Activated T-cell treated with anti-CD3 and anti-CD28 coated beads, Interleukin-2, amount 50 U/mL, for 72 hours (primary cell): Measurements from ENCODE around the gene COL18A1. TPM values are rescaled to one million over a fixed set of nuclear protein-coding genes. Genes with fewer than 3 reads are reported as not detected.
A peak's percentile ranks its signal among the peaks of the same experiment; 100 is the strongest.
"Not testable (repeated sequence)": the region's sequence is repeated elsewhere in the genome, so short reads cannot be mapped to it uniquely, and the experiment has no call there.

Experiments used
- ATAC-seq, 2 donors: fragments of 150-1000 bp; cut with Tn5 transposase; replicated peaks in 1 of 2; 2 replicates each; pipeline ENCODE4 v1.10.0; 2021; ENCODE audit warnings: moderate library complexity in 2 of 2, mild to moderate bottlenecking in 1 of 2
- DNase-seq, 2 donors: peaks; one replicate each; pipeline ENCODE4 v3.0.0; 2021 to 2022; ENCODE audit warnings: mixed read lengths in 1 of 2
- H3K27ac Mint-ChIP-seq: one replicate; pipeline ENCODE4 v1.8.0; 2022; ENCODE audit warnings: mild to moderate bottlenecking, moderate library complexity, mixed read lengths
- H3K27me3 Mint-ChIP-seq: one replicate; pipeline ENCODE4 v1.8.0; 2022; ENCODE audit warnings: low read depth, mixed read lengths
- H3K36me3 Mint-ChIP-seq, 2 donors: one replicate each; pipeline ENCODE4 v1.8.0; 2022; ENCODE audit warnings: mixed read lengths in 2 of 2, mild to moderate bottlenecking in 1 of 2; ENCODE audit not compliant: insufficient read depth in 2 of 2
- H3K4me1 Mint-ChIP-seq: one replicate; pipeline ENCODE4 v1.8.0; 2022; ENCODE audit warnings: low read depth, mixed read lengths
- H3K4me3 Mint-ChIP-seq, 2 donors: one replicate each; pipeline ENCODE4 v1.8.0; 2022; ENCODE audit warnings: mild to moderate bottlenecking in 2 of 2, mixed read lengths in 2 of 2, moderate library complexity in 2 of 2
- H3K9me3 Mint-ChIP-seq, 2 donors: one replicate each; pipeline ENCODE4 v1.8.0; 2022; ENCODE audit warnings: mixed read lengths in 2 of 2
- total RNA-seq, 2 donors: library from RNA; stranded (reverse); gene quantifications; one replicate each; pipeline ENCODE4 v1.2.3, GENCODE V29; 2022

Gene COL18A1
- total RNA-seq, 2 donors from 2014 or later = 4.9 to 7.5 TPM

GRCh38 chr21:45499970-45500577, 95.1 kb downstream of the COL18A1 start:
- ATAC-seq (no peak), DNase-seq (no peak)
- Mint-ChIP-seq H3K27me3 (no peaks in the 10 kb centered on the region), H3K27ac (no peak overlapping the region), H3K4me3 (no peak overlapping the region), H3K9me3 (peaks cover 0 to 6% of the 10 kb centered on the region in 2 donors), H3K36me3 (peaks cover 4 to 8% of the 10 kb centered on the region in 2 donors), H3K4me1 (no peaks in the 10 kb centered on the region)

GRCh38 chr21:45501081-45502005, 96.4 kb downstream of the COL18A1 start:
- DNase-seq = not testable (repeated sequence)

GRCh38 chr21:45502006-45502345, 97.0 kb downstream of the COL18A1 start:
- Mint-ChIP-seq H3K4me3 (no peak overlapping the region), H3K9me3 (peaks cover 0 to 6% of the 10 kb centered on the region in 2 donors), H3K4me1 (no peaks in the 10 kb centered on the region), H3K36me3 (peaks cover 4 to 8% of the 10 kb centered on the region in 2 donors), H3K27me3 (no peaks in the 10 kb centered on the region), H3K27ac (no peak overlapping the region)
- ATAC-seq (no peak), DNase-seq (no peak)

More at GRCh38 chr21:45501081-45502005, 96.4 kb downstream of the COL18A1 start:
- H3K4me3 Mint-ChIP-seq, H3K27me3 Mint-ChIP-seq, H3K4me1 Mint-ChIP-seq, H3K9me3 Mint-ChIP-seq, H3K36me3 Mint-ChIP-seq: not testable (repeated sequence)
- ATAC-seq = peak; percentile 40 to 54
- H3K27ac Mint-ChIP-seq = peak overlapping the region; percentile 13

GRCh38 chr21:45502600-45502999, 97.6 kb downstream of the COL18A1 start:
- Mint-ChIP-seq H3K36me3 (peaks cover 4 to 8% of the 10 kb centered on the region in 2 donors), H3K27me3 (no peaks in the 10 kb centered on the region), H3K4me3 (no peak overlapping the region), H3K4me1 (no peaks in the 10 kb centered on the region), H3K9me3 (peaks cover 0 to 6% of the 10 kb centered on the region in 2 donors), H3K27ac (no peak overlapping the region)
- no peak for DNase-seq
- no peak for ATAC-seq

- not testable (repeated sequence) for H3K4me3 Mint-ChIP-seq, H3K36me3 Mint-ChIP-seq, H3K9me3 Mint-ChIP-seq, H3K27ac Mint-ChIP-seq, DNase-seq, H3K4me1 Mint-ChIP-seq, ATAC-seq, H3K27me3 Mint-ChIP-seq
Measured at GRCh38 chr21:45503226-45503625, 98.3 kb downstream of the COL18A1 start.

GRCh38 chr21:45504021-45504515, 99.1 kb downstream of the COL18A1 start:
- H3K9me3 Mint-ChIP-seq = peaks cover 0 to 6% of the 10 kb centered on the region in 2 donors
- peaks cover 4 to 6% of the 10 kb centered on the region in 2 donors for H3K36me3 Mint-ChIP-seq
- no peaks in the 10 kb centered on the region for H3K27me3 Mint-ChIP-seq
- H3K27ac Mint-ChIP-seq = no peak overlapping the region
- DNase-seq (no peak), ATAC-seq (no peak)
- H3K4me1 Mint-ChIP-seq = no peaks in the 10 kb centered on the region
- no peak overlapping the region for H3K4me3 Mint-ChIP-seq

GRCh38 chr21:45504516-45505415, 99.8 kb downstream of the COL18A1 start:
- Mint-ChIP-seq H3K4me1 (no peaks in the 10 kb centered on the region), H3K27me3 (no peaks in the 10 kb centered on the region), H3K4me3 (no peak overlapping the region), H3K36me3 (peaks cover 1 to 3% of the 10 kb centered on the region in 2 donors), H3K27ac (no peak overlapping the region), H3K9me3 (peaks cover 0 to 4% of the 10 kb centered on the region in 2 donors)
- ATAC-seq (peak in 1 of 2 donors; percentile 9), DNase-seq (no peak)

GRCh38 chr21:45505416-45506021, 100.6 kb downstream of the COL18A1 start:
- Mint-ChIP-seq H3K27me3 (no peaks in the 10 kb centered on the region), H3K4me1 (no peaks in the 10 kb centered on the region), H3K4me3 (no peak overlapping the region), H3K9me3 (no peaks in the 10 kb centered on the region), H3K27ac (no peak overlapping the region), H3K36me3 (no peaks in the 10 kb centered on the region)
- ATAC-seq (no peak), DNase-seq (no peak)

- H3K36me3 Mint-ChIP-seq = no peaks in the 10 kb centered on the region
- no peak overlapping the region for H3K27ac Mint-ChIP-seq
- H3K27me3 Mint-ChIP-seq = no peaks in the 10 kb centered on the region
- no peak for DNase-seq
- no peak overlapping the region for H3K4me3 Mint-ChIP-seq
- H3K9me3 Mint-ChIP-seq = no peaks in the 10 kb centered on the region
- no peak for ATAC-seq
- no peaks in the 10 kb centered on the region for H3K4me1 Mint-ChIP-seq
Measured at GRCh38 chr21:45506241-45506817, 101.4 kb downstream of the COL18A1 start.

GRCh38 chr21:45506836-45507522, 102.0 kb downstream of the COL18A1 start:
- Mint-ChIP-seq H3K27me3 (no peaks in the 10 kb centered on the region), H3K4me3 (no peak overlapping the region)
- no peak for ATAC-seq

GRCh38 chr21:45507523-45507875, 102.5 kb downstream of the COL18A1 start:
- Mint-ChIP-seq H3K27ac (no peak overlapping the region), H3K4me3 (no peak overlapping the region), H3K4me1 (no peaks in the 10 kb centered on the region), H3K27me3 (no peaks in the 10 kb centered on the region), H3K36me3 (no peaks in the 10 kb centered on the region), H3K9me3 (no peaks in the 10 kb centered on the region)
- ATAC-seq = no peak
- DNase-seq = no peak

More at GRCh38 chr21:45506836-45507522, 102.0 kb downstream of the COL18A1 start:
- Mint-ChIP-seq H3K4me1 (no peaks in the 10 kb centered on the region), H3K36me3 (no peaks in the 10 kb centered on the region), H3K9me3 (no peaks in the 10 kb centered on the region), H3K27ac (no peak overlapping the region)
- DNase-seq = no peak
